IPS DF 19.7 (cell line): Measurements from ENCODE around the gene PNPLA7.
"Not testable (repeated sequence)": the region's sequence is repeated elsewhere in the genome, so short reads cannot be mapped to it uniquely, and the experiment has no call there.

Experiments
- DNase-seq: peaks from one replicate; pipeline ENCODE4 v3.0.0-alpha.2; 2013; ENCODE audit warnings: low read depth, low spot score

Gene PNPLA7

DNA sequence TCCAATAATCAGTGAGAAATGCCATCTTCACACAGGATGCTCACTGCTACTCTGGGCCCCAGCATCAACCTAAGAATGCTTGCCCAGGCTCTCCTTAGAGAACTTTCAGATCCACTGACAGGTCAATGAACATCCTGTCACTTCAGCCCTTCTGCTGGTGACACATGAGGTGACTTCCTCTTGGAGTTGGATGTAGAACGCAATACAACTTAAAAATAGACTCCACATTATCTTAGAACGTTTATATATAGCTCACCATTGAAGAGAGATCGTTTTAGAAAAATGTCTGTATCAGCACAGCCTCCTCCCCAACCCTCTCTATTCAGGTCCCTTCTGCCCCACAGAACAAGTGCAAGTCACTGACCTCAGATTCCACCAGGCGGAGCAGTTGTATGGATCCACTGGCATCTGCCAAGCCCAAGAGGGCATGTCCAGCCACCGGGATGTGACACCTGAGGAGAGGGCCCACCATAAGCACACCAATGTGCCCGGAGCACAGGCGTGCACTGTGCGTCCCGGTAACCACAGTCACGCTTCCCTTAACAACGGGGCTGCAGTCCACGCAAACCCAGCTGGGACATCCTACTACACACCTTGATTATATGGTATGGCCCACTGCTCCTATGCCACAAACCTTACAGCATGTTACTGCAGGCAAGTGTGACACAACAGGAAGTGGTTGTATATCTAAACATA, 25.7 kb upstream of the PNPLA7 start:
- DNase-seq: no peak

DNA sequence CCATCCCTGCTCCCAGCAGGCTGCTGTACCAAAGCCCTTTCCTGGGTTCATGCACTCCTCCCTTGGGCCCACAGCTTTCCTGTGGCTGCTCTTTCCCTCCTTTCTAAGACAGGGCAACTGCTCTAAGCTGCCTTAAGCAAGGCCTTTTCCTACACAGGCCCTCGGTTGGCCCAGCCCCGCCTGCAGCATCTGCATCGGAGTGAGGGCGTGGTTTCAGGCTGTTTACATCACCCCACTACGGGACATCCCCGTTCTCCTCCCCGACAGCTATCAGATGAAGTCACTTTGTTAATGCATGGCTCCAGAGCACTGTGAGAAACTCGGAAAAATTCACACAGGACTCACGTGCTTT, 25.1 kb upstream of the PNPLA7 start:
- DNase-seq: no peak

DNA sequence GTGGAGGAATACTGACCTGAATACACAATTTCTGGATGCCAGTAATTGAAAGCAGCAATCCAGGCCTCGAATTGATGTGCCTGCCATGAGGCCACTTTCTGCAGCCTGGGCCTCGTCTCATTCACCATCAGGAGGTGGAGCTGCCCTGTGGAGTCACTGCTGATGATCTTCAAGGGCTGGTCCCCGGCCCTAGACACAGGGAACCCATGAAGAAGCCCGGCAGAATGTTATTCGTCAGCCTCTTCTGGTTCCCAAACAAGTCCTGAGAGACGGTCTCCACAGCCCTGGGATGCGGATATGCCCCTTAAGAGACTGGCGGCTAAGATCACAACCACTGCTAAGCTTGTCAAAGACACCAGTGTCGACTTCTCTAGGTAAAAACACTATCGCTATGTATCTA, 24.0 kb upstream of the PNPLA7 start:
- no peak for DNase-seq

DNA sequence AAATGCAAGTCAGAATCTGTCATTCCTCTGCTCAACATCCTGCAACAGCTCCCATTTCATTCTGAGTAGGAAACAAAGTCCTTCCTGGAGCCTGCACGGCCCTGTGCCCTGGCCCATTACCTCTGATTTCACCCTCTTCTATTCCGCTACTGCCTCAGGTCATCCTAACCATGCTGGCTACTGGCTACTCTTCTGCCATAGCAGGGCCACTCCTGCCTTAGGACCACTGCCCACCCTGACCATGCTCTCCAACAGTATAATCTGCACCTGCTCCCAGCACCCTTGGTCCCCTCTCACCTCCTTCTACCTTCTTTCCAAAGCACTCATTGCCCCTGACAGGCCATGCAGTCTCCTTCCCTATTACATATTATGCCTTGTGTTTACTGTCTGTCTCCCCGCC, 20.4 kb upstream of the PNPLA7 start:
- no peak for DNase-seq

DNA sequence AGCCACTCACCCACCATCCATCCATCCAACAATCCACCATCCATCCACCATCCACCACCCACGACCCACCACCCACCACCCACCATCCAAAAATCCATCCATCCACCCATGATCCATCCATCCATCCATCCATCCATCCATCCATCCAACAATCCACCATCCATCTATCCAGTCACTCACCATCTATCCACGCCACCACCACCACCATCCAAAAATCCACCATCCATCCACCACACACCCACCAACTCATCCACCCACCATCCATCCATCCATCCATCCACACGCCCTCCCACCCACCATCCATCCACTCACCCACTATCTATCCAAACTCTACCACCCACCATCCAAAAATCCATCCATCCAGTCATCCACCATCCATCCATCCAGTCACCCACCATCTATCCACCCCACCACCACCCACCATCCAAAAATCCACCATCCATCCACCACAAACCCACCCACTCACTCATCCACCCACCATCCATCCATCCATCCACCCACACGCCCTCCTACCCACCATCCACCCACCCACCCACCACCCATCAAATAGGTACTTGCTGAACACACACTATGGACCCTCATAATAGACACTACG, 19.5 kb upstream of the PNPLA7 start:
- no peak for DNase-seq

DNA sequence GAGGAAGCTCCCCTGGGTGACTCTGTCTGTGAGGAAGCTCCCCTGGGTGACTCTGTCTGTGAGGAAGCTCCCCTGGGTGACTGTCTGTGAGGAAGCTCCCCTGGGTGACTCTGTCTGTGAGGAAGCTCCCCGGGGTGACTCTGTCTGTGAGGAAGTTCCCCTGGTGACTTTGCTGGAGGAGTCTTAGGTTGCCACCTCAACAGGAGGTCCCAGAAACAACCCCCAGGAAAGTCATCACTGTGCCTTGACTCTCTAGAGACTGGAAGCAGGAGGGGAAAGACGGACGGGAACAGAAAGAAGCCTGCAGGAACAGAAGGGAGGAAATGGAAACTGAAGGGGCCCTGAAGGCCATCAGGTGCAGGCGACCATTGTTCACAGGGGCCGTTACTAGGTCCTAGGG, 18.2 kb upstream of the PNPLA7 start:
- DNase-seq: not testable (repeated sequence)

DNA sequence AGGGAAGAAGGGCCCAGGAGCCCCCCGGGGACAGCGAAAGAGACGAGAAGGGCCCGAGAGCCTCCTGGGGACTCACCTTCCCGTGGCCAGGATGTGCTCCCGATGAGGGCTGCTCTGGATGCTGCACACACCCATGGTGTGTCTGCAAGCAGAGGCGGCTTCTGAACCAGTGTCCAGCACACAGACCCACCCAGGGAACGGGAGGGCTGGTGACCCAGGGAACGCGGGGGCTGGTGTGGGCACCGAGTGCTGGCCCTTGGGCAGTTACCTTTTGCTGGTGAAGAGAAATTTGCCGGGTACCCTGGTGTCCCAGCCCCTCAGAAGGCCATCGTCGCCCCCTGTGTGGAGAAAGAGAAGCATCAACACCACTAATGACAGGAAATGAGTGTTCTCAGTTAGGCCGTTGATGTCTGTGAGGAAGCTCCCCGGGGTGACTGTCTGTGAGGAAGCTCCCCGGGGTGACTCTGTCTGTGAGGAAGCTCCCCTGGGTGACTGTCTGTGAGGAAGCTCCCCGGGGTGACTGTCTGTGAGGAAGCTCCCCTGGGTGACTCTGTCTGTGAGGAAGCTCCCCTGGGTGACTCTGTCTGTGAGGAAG, 14.7 kb upstream of the PNPLA7 start:
- DNase-seq: no peak

DNA sequence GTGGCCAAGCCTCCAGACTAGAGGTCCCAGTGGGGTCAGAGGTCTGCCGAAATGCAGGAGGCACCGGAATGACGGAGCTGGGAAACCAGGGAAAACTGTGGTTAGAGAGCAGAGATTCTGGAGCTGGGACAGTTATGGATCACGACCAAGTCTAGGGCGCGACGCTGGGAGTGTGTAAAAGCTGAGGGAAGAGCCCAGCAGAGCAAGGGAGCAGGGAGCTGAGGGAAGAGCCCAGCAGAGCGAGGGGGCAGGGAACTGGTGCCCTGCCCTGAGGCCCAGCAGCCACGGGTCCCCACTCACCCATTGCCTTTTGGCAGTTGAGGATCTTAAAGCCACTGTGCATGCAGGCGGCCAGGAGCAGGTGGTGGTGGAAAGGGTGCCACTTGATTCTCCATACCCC, 13.9 kb upstream of the PNPLA7 start:
- DNase-seq: no peak

DNA sequence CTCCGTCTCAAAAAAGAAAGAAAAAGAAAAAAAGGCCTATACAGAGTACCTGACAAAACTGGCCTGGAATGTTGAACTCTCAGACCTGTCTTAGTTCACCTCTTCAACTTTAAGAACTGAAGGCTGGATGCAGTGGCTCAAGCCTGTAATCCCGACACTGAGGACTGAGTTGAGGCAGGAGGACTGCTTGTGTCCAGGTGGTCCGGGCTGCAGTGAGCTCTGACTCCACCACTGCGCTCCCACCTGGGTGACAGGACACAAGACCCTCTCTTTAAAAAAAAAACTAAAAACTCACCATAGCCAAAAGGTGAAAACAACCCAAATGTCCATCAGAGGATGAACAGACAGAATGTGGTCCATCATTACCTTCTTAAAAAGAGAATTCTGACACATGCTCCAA, 7.9 kb upstream of the PNPLA7 start:
- DNase-seq: no peak

DNA sequence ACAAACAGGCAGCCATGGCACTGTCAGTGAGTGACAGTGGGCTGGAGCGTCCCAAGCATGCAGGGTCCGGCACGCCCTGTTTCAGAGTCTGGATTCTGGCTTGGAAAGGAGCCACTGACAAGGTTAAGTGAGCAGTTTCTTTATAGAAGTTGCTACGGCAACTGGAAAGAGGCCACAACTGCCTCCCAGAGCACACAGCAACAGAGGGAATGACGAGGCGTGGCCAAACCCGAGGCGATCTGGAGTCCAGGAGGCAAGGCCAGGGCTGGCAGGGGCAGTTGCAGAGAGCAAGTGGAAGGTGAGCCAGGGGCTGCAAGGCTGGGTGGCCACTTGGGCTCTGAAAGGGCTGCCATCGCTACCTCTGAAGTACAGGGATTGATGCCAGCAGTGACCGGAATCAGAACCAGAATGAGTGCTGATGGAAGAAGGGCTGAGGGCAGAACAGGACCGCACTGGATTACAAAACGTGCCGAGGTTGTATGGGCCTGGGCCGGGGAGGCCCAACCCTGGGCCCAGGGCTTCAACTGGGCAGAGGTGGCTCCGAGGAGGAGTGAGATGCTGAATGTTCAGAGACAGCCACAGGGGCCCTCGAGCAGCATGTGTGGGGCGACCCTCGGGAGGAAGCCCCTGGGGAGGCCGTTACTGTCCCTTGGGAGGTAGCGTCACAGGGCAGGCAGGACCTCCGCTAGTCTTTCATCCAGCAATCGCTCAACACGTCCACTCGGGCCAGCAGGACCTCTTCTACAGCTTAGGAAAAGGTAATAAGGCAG, 6.1 kb upstream of the PNPLA7 start:
- no peak for DNase-seq

DNA sequence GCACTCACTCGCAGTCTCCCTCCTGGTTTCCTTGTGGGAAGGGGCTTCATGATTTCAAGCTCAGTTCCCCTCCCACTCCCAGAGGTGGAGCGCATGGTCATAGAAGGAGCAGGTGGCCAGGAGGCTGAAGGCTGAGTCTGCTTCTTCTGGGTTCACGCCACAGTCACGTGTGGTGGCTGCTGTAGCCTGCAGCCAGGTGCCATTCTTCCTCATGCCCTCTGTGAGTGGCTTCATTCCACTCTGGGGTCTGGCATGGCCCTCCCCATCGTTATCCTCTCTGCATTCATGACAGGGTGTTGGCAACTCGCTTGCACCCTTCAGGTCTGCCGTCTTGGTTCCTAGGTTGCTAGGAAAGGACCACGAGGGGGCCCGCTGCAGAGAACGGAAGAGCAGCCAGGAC, 5.0 kb upstream of the PNPLA7 start:
- no peak for DNase-seq

DNA sequence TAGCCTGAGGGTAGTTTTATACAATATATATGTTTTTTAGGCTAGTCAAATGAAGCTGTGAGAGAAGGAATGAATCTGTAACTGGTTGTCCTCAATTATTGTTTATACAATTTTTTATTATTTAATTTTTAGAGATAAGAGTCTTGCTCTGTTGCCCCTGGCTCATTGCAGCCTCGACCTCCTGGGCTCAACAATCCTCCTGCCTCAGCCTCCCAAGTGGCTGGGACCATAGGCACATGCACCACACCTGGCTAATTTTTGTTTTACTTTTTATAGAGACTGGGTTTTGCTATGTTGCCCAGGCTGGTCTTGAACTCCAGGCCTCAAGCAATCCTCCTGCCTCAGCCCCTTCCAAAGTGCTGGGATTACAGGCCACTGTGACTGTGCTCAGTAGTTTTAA, 4.1 kb upstream of the PNPLA7 start:
- DNase-seq: no peak

DNA sequence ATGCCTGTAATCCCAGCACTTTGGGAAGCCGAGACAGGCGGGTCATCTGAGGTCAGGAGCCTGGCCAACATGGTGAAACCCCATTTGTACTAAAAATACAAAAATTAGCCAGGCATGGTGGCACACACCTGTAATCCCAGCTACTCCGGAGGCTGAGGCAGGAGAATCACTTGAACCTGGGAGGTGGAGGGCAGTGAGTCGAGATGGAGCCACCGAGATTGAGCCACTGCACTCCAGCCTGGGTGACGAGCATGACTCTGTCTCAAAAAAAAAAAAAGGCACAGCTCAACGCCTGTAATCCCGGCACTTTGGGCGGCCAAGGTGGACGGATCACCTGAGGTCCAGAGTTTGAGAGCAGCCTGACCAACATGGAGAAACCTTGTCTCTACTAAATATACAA, 3.5 kb upstream of the PNPLA7 start:
- DNase-seq: not testable (repeated sequence)

DNA sequence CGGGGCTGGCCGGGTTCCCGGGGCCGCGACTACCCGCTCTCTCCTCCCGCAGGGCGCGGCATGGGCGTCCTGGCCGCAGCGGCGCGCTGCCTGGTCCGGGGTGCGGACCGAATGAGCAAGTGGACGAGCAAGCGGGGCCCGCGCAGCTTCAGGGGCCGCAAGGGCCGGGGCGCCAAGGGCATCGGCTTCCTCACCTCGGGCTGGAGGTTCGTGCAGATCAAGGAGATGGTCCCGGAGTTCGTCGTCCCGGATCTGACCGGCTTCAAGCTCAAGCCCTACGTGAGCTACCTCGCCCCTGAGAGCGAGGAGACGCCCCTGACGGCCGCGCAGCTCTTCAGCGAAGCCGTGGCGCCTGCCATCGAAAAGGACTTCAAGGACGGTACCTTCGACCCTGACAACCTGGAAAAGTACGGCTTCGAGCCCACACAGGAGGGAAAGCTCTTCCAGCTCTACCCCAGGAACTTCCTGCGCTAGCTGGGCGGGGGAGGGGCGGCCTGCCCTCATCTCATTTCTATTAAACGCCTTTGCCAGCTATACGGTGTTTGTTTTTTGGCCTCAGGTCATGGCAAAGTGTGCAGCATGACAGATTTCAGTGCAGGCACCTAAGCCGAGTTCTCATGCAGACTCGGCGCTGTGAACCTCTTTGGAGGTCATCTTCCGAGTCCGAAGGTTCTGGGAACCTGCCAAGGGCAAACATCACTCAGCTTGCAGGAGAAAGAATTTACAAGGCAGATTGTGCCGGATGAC, 2.0 kb upstream of the PNPLA7 start:
- no peak for DNase-seq

DNA sequence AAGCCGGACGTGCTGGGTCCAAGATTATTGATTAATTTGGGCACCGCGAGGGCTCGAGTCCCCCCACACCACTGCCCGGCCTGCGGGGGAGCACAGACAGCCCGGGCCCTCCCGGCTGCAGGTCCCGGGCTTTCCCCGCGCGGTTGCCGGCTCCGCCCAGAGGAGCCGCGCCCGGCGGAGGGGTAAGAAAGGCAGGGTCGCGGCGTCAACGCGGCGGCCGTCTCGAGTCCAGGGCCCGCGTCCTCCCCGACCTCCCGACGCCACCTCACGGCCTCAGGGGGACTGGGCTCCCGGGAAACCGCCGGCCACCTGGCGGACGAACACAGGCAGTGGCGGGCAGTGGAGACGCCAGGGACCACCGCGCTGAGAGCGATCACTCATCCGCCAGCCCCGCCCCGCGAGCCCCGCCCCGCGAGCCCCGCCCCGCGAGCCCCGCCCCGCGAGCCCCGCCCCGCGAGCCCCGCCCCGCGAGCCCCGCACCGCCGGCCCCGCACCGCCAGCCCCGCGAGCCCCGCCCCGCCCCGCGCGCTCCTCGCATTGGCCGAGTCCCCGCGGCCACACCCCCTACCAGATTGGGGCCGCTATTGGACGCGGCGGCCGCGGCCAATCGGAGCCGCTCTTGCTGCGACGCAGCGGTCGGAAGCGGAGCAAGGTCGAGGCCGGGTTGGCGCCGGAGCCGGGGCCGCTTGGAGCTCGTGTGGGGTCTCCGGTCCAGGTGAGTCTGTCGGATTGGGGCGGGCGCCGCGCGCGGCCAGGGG, 1.2 kb upstream of the PNPLA7 start, which contains the start of gene MRPL41:
TSS of gene MRPL41 (plus strand) at position 616 of the 758 bp plus-strand sequence. CDS start 203 bp downstream, outside the sequence.
- DNase-seq: no peak

DNA sequence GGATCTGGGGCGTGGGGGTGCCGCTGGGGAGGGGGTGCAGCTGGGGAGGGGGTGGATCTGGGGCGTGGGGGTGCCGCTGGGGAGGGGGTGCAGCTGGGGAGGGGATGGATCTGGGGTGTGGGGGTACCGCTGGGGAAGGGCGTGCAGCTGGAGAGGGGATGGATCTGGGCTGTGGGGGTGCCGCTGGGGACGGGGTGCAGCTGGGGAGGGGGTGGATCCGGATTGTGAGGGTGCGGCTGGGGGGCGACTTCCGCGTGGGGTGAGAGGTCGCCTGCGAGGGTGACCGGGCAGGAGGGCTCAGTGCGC, 709 bp upstream of the PNPLA7 start:
- DNase-seq: not testable (repeated sequence)

DNA sequence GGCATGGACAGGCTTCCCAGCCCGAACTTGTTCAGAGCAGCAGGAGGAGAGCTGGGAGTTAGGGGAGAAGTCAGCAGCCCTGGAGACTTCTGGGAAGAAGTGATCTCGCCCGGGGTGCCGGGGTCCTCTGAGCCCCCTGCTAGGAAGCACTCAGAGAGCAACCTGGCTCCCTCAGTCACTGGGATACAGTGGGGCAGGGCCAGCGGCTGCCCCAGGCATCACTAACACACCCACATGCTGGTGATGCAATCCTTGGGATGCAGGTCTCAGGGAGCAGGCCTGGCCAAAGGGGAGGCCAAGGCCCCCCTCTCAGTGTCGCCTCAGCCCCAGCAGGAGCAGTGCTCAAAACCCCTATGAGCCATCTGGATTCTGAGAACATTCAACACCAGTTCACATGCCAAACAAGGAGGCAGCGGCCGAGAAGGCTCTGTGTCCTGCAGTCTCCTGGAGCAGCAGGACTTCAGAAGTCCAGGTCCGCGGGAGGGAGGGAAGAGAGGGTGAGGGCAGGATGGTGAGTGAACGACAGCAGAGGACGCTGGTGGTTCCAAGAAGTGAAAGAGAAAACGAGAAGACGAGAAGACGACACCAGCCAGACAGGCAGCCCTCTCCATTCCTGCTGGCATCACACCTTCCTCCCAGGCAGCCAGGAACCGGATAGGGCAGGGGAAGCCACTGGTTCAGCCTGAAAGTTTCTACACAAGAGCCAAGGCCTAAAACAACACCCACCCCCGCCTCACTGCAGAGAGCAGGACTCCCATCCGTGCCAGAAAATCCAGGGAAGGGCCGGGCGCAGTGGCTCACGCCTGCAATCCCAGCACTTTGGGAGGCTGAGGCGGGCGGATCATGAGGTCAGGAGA, 2.3 kb downstream of the PNPLA7 start:
- DNase-seq: no peak

DNA sequence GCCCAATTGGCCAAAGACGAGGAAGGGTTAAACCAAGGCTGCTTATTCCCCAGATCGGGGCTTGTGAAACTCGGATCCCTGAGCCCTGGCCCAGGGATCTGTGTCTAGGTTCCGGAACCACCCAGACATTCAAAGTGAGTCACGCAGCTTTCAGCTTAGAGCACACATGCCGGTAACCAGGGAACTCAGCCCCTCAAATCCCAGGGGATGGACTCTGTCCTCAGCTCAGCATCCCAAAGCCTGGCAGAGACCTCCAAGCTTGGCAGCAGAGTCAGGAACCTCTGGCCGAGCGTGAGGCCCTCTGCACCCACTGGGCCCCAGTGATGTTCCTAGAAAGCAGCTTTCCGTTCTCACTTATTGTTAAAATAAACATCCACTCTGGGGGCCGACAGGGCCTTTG, 5.1 kb downstream of the PNPLA7 start:
- no peak for DNase-seq

DNA sequence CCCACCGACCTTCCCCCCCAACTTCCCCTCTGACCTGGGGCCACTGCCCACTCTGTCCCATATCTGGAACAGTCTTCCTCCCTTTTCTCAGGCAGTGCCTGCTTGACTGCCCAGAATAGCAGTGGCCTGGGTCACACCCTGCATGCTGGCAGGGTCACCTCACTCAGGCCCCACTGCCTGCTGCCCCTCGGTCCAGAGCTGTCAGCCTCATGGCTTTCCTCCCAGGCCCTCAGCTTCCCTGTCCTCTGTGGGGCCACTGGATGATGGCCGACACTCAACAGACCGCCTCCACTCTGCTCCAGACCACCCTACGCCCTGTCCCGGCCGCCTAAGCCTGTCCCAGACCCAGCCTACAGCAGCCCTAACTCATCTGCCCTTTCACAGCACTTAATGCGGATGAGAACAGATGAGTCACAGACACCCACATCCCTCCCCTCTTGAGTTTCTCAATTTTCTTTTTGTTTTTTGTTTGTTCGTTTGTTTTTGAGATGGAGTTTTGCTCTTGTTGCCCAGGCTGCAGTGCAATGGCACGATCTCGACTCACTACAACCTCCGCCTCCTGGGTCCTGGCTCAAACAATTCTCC, 5.9 kb downstream of the PNPLA7 start:
- no peak for DNase-seq
